Measurements from ENCODE around the gene STX5. TPM values are rescaled to one million over a fixed set of nuclear protein-coding genes. Genes with fewer than 3 reads are reported as not detected.

STX5 gene
- polyA plus RNA-seq, 1 donor from 2014 or later = 39.8 TPM

Other genes starting within 250 kb of the STX5 start
- gene TUT1, start 240.5 kb downstream of the STX5 start, polyA plus RNA-seq = 19.2 TPM
- 32.9 TPM for gene MTA2, start 230.2 kb downstream of the STX5 start, polyA plus RNA-seq
- gene EML3, start 219.3 kb downstream of the STX5 start, polyA plus RNA-seq = 13.8 TPM
- 0.19 TPM for gene ROM1, start 218.8 kb downstream of the STX5 start, polyA plus RNA-seq
- gene B3GAT3, start 210.1 kb downstream of the STX5 start, polyA plus RNA-seq = 36.1 TPM
- gene GANAB, start 185.4 kb downstream of the STX5 start, polyA plus RNA-seq = 112 TPM
- 30.9 TPM for gene INTS5, start 178.7 kb downstream of the STX5 start, polyA plus RNA-seq
- 96.3 TPM for gene C11orf98, start 166.8 kb downstream of the STX5 start, polyA plus RNA-seq
- 6.3 TPM for gene CSKMT, start 166.7 kb downstream of the STX5 start, polyA plus RNA-seq
- 13.7 TPM for gene UQCC3, start 160.4 kb downstream of the STX5 start, polyA plus RNA-seq
- 6.2 TPM for gene LBHD1, start 159.8 kb downstream of the STX5 start, polyA plus RNA-seq
- gene UBXN1, start 153.0 kb downstream of the STX5 start, polyA plus RNA-seq = 228 TPM
- gene LRRN4CL, start 142.5 kb downstream of the STX5 start, polyA plus RNA-seq = not detected
- 48.2 TPM for gene BSCL2, start 124.6 kb downstream of the STX5 start, polyA plus RNA-seq
- gene GNG3, start 124.4 kb downstream of the STX5 start, polyA plus RNA-seq = 13.3 TPM
- gene HNRNPUL2, start 104.6 kb downstream of the STX5 start, polyA plus RNA-seq = 2.8 TPM
- gene TTC9C, start 103.6 kb downstream of the STX5 start, polyA plus RNA-seq = 35.0 TPM
- gene ZBTB3, start 77.9 kb downstream of the STX5 start, polyA plus RNA-seq = 5.0 TPM
- gene POLR2G, start 70.5 kb downstream of the STX5 start, polyA plus RNA-seq = 202 TPM
- gene TAF6L, start 60.7 kb downstream of the STX5 start, polyA plus RNA-seq = 12.2 TPM
- 101 TPM for gene TMEM179B, start 44.6 kb downstream of the STX5 start, polyA plus RNA-seq
- gene TMEM223, start 40.0 kb downstream of the STX5 start, polyA plus RNA-seq = 39.1 TPM
- 67.6 TPM for gene NXF1, start 26.6 kb downstream of the STX5 start, polyA plus RNA-seq
- gene TEX54, start 790 bp upstream of the STX5 start, polyA plus RNA-seq = not detected
- 57.5 TPM for gene WDR74, start 7.5 kb upstream of the STX5 start, polyA plus RNA-seq
- 111 TPM for gene SLC3A2, start 48.8 kb upstream of the STX5 start, polyA plus RNA-seq
- gene CHRM1, start 89.3 kb upstream of the STX5 start, polyA plus RNA-seq = not detected
- gene SLC22A6, start 152.9 kb upstream of the STX5 start, polyA plus RNA-seq = not detected
- gene SLC22A8, start 183.8 kb upstream of the STX5 start, polyA plus RNA-seq = not detected

All from IgD-negative memory B cell (primary cell).